AG09309 (cell line): ENCODE measurements around the gene PDAP1.
A peak's percentile ranks its signal among the peaks of the same experiment; 100 is the strongest.
"Not testable (repeated sequence)": the region's sequence is repeated elsewhere in the genome, so short reads cannot be mapped to it uniquely, and the experiment has no call there.

Source experiments
- DNase-seq: peaks from one replicate; pipeline ENCODE4 v3.0.0-alpha.2; 2010; ENCODE audit warnings: low read depth
- H3K4me3 ChIP-seq: 2 replicates; pipeline ENCODE4 v1.5.1; 2011; ENCODE audit warnings: mild to moderate bottlenecking, low read depth, low read length, moderate library complexity; ENCODE audit not compliant: control insufficient read depth
- TF ChIP-seq, protein P1 (sequence below): IDR thresholded peaks from 2 replicates; pipeline ENCODE4 v1.5.1; 2011; ENCODE audit warnings: mild to moderate bottlenecking, low read depth, low read length, inconsistent platforms; ENCODE audit not compliant: insufficient read depth, control insufficient read depth; ENCODE audit errors: missing control alignments

The PDAP1 gene

DNA sequence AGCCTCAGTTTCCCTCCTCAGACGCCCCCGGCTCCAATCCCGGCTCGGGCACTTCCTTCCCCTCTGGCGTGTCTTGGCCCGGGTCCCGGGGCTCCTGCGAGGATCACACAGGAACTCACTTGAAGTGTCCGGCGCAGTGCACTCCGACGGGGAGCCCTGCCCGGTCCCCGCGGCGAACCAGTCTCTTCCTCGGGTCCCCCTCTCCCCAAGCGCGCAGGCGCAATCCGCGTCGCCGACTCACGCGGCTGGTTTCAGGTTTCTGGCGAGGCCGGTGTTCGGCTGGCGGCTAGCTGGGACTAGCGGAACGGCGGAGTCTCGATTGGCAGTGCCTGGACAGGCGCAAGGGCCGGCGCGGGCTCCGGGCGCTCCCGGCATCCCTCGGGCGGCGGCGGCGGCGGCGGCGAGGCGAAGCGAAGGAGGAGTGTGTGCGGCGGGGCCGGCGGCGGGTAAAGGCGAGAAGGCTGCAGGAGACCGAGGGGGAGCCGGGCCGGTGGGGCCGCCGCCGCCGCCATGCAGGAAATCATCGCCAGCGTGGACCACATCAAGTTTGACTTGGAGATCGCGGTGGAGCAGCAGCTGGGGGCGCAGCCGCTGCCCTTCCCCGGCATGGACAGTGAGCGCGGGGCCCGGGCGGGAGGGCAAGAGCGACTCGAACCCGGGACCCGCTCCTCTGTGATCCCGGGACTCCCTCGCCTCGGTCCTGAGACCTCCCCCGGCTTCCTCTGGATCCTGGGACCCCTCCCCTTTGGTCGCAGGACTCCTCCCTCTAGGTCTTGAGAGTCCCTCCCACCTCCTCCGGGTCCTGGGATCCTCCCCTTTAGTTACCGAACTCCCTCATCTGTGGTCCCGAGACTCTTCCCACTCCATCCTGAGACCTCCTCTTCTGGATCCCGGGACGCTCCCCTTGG lies 30.4 kb upstream of the PDAP1 start, which contains the start of the genes CPSF4 and PTCD1:
Gene CPSF4 (plus strand): TSS at position 371 of the 908 bp plus-strand sequence. CDS start 140 bp downstream, at position 511.
Gene PTCD1 (minus strand): TSS at position 226 of the 908 bp plus-strand sequence. CDS start 3,556 bp downstream, outside the sequence.
- TF ChIP-seq, protein P1, sequence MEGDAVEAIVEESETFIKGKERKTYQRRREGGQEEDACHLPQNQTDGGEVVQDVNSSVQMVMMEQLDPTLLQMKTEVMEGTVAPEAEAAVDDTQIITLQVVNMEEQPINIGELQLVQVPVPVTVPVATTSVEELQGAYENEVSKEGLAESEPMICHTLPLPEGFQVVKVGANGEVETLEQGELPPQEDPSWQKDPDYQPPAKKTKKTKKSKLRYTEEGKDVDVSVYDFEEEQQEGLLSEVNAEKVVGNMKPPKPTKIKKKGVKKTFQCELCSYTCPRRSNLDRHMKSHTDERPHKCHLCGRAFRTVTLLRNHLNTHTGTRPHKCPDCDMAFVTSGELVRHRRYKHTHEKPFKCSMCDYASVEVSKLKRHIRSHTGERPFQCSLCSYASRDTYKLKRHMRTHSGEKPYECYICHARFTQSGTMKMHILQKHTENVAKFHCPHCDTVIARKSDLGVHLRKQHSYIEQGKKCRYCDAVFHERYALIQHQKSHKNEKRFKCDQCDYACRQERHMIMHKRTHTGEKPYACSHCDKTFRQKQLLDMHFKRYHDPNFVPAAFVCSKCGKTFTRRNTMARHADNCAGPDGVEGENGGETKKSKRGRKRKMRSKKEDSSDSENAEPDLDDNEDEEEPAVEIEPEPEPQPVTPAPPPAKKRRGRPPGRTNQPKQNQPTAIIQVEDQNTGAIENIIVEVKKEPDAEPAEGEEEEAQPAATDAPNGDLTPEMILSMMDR: no peak
- DNase-seq: peak; percentile 79
- H3K4me3 ChIP-seq: peak within 1 kb of the TSS; percentile 99

DNA sequence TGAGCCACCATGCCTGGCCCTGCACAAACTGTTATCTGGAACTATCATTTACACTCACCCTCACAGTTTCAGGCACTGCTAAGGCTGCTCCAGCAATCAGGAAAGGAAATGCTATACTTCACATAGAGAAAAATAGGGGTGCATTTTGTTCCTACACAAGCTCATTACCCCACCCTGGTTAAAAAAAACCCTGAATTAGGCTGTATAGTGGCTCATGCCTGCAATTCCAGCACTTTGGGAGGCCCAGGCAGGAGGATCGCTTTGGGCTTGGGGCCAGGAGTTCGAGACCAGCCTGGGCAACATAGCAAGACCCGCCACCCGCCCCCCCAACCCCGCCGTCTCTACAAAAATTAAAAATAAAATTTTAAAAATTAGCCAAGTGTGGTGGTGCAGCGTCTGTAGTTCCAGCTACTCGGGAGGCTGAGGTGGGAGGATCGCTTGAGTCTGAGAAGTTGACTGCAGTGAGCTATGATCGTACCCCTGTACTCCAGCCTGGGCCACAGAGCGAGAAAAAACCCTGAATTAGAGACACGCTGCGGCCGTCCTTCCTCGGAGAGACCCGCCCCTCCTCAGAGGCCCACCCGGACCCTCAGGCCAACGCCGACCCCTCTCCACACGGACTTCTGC lies 29.7 kb upstream of the PDAP1 start:
- TF ChIP-seq, protein P1: no peak
- peak overlapping the region; percentile 99 for H3K4me3 ChIP-seq
- no peak for DNase-seq

DNA sequence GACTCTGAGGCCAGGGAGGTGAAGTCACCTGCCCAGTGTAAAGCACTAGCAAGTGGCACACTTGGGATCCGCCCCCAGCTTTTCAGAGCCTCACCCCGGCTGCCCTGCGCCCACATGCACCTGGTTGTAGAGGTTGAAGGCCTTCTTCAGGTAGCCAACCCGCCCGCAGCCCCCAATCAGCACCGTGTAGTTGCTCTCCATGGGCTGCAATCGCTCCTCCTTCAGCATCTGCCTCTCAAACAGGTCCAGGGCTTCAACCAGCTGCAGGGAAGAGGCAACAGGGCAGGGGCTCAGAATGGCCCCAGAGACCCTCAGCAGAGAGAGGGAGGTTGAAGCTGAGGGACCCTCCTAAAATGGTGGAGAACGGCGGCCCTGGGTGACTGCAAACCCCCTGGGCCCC lies 24.8 kb upstream of the PDAP1 start:
- H3K4me3 ChIP-seq: no peak overlapping the region
- DNase-seq: no peak
- TF ChIP-seq, protein P1: no peak

DNA sequence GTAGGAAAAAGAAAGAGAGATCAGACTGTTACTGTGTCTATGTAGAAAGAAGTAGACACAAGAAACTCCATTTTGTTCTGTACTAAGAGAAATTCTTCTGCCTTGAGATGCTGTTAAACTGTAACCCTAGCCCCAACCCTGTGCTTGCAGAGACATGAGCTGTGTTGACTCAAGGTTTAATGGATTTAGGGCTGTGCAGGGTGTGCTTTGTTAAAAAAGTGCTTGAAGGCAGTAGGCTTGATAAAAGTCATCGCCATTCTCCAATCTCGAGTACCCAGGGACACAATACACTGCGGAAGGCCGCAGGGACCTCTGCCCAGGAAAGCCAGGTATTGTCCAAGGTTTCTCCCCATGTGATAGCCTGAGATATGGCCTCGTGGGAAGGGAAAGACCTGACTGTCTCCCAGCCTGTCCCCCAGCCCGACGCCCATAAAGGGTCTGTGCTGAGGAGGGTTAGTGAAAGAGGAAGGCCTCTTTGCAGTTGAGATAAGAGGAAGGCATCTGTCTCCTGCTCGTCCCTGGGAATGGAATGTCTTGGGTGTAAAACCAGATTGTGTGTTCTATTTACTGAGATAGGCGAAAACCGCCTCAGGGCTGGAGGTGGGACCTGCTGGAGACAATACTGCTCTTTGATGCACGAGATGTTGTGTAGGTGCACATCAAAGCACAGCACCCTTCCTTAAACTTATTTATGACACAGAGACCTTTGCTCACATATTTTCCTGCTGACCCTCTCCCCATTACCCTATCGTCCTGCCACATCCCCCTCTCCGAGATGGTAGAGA lies 23.6 kb upstream of the PDAP1 start:
- H3K4me3 ChIP-seq, DNase-seq: not testable (repeated sequence)

DNA sequence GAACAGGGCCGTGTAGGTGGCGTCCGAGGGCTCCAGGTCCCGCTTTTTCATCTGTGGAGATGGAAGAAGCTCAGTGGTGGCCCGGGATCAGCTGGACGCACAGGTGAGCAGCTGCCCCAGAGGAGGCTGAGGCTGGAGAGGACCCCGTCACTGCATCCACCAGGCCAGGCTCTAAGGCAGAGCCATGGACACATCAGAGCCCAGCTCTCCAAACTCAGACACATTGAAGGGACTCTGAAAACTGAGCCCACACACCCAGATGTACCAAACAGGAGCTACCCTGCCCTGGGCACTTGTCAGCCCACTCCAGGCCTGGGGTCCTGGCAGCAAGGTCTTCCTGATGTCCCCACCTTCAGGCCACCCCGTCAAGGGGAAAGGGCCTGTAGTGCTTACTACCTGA lies 21.4 kb upstream of the PDAP1 start:
- no peak for DNase-seq
- TF ChIP-seq, protein P1: no peak
- no peak overlapping the region for H3K4me3 ChIP-seq

DNA sequence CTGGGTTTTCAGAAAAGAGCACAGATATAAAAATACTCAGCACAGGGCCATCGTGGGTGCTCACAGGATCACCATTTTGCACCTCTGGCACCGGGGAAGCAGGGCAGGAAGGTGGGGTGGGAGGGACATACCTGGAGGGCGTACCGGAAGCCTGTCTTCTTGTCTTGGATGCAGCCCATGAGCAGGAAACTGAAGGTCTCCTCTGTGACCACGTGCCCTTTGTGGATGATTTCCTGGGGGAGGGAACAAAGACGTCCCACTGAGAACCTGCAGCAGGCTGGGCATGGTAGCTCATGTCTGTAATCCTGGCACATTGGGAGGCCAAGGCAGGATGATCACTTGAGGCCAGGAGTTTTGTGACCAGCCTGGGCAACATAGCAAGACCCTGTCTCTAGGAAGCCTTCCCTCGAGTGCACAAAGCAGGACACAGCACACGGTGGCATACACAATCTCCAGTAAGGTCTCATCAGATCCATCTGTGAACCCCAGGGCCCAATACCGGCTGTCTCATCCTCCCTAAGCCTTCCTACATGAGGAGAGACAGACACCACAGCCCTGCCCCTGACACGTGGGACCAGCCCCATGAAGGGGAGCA lies 20.7 kb upstream of the PDAP1 start:
- H3K4me3 ChIP-seq: no peak overlapping the region
- DNase-seq: no peak
- TF ChIP-seq, protein P1: no peak
